GM12801 (cell line): ENCODE measurements around the gene GDF9.

ENCODE experiments used
- TF ChIP-seq, protein P1 (sequence below): IDR thresholded peaks from one replicate; pipeline ENCODE4 v1.5.1; 2011; ENCODE audit warnings: control low read depth; ENCODE audit not compliant: insufficient read length; ENCODE audit errors: extremely low read depth

The GDF9 gene

DNA sequence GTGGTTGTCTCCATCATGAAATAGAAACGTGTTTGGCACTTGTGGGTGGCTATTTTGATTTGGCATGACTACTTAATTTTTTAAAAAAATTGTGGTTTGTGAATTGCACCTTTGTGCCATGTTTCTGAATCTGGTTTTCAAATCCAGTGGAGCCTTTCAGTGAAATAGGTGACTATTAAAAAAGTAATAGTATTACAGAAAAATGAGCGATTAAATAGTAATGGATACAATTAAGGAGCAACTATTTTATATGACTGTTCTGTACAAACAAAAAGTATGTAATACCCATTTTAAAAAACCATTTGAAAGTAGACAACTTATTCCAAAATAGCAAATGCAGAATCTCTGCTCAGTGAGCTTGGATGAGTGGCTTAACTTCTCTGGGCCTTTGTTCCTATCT, 50.2 kb downstream of the GDF9 start:
- TF ChIP-seq, protein P1, sequence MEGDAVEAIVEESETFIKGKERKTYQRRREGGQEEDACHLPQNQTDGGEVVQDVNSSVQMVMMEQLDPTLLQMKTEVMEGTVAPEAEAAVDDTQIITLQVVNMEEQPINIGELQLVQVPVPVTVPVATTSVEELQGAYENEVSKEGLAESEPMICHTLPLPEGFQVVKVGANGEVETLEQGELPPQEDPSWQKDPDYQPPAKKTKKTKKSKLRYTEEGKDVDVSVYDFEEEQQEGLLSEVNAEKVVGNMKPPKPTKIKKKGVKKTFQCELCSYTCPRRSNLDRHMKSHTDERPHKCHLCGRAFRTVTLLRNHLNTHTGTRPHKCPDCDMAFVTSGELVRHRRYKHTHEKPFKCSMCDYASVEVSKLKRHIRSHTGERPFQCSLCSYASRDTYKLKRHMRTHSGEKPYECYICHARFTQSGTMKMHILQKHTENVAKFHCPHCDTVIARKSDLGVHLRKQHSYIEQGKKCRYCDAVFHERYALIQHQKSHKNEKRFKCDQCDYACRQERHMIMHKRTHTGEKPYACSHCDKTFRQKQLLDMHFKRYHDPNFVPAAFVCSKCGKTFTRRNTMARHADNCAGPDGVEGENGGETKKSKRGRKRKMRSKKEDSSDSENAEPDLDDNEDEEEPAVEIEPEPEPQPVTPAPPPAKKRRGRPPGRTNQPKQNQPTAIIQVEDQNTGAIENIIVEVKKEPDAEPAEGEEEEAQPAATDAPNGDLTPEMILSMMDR: no peak

DNA sequence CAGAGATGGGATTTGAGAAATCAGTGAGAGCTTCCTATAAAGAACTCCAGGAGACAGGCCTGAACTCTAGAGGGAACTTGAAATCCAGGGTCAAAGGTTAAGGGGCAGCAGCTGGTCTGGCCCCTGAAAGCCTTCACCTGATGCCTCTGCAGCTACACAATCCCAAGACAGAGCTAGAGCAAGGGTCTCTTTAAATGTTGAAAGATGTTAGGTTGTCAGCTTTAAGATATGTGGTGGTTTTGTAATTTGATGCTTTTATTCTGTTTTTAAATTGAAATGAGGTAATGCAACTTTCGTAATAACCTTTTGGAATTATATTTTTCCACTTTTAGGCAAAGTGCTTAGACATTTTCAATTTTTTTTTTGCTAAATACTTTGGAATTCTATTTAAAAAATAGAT, 50.8 kb downstream of the GDF9 start:
- TF ChIP-seq, protein P1: no peak

DNA sequence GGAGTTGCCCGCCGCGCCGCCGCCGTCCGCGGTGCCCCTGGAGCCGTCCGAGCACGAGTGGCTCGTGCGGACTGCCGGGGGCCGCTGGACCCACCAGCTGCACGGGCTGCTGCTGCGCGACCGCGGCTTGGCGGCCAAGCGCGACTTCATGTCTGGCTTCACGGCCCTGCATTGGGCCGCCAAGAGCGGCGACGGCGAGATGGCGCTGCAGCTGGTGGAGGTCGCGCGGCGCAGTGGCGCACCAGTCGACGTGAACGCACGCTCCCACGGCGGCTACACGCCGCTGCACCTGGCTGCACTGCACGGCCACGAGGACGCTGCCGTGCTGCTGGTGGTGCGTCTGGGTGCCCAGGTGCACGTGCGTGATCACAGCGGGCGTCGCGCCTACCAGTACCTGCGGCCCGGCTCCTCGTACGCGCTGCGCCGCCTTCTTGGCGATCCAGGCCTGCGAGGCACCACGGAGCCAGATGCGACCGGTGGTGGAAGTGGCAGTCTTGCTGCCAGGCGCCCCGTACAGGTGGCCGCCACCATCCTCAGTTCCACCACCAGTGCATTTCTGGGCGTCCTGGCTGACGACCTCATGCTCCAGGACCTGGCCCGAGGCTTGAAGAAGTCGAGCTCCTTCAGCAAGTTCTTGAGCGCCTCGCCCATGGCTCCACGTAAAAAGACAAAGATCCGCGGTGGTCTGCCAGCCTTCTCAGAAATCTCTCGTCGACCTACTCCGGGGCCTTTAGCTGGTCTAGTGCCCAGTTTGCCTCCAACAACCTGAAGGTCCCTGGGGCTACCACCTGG, 51.6 kb downstream of the GDF9 start:
- TF ChIP-seq, protein P1: no peak

DNA sequence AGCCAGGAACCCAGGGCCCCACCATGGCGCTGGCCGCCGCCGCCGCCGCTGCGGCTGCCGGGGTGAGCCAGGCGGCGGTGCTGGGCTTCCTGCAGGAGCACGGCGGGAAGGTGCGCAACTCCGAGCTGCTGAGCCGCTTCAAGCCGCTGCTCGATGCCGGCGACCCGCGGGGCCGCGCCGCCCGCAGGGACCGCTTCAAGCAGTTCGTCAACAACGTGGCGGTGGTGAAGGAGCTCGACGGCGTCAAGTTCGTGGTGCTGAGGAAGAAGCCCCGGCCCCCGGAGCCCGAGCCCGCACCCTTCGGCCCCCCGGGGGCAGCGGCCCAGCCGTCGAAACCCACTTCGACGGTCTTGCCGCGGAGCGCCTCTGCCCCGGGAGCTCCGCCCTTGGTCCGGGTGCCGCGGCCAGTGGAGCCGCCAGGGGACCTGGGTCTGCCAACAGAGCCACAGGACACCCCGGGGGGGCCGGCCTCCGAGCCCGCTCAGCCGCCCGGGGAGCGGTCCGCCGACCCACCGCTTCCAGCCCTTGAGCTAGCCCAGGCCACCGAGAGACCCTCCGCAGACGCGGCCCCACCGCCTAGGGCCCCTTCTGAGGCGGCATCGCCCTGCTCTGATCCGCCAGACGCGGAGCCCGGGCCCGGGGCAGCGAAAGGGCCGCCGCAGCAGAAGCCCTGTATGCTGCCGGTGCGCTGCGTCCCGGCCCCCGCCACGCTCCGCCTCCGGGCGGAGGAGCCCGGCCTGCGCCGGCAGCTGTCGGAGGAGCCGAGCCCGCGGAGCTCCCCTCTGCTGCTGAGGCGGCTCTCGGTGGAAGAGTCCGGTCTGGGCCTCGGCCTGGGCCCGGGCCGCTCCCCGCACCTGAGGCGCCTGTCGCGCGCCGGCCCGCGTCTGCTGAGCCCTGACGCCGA, 52.4 kb downstream of the GDF9 start:
- TF ChIP-seq, protein P1: no peak

DNA sequence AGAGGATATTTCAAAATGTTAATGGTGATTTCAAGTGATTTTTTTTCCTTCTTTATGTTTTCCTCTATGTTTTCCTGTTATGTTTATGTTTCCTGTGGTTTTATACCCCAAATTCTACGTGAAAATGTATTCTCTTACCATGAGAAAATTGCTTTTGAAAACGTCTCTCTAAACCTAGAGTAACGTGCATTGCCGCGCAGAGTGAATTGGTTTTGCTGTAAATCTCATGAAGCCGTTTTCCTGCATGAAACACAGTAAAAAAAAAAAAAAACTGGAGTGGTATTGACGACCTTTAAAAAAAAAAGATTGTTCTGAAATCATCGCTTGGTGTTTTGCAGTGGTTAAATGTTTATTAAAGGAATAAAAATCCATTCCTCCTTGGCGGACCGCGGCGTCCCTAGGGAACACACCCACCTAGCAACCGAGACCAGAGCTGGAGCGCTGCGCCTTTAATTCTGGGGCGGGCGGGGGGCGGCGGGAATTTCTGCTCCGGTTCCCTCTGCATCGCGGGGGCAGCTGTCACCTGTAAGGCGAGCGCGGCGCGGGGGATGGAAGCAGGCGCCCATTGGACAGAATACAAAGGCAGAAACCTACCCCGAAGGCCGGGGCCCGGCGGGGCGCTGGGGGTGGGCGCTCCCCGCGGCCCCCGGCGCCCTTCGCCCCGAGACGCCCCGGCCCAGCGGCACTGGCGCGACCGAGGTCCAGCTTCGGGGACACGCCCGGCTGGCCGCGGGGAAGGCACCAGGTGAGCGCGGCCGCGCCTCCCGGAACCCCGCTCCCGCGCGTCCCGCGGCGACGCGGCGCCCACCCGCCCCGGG, 53.3 kb downstream of the GDF9 start, which contains the start of gene SOWAHA:
Gene SOWAHA, plus strand, starts transcription at position 522 of the 818 bp plus-strand sequence. CDS start 320 bp downstream, outside the sequence.
- TF ChIP-seq, protein P1: no peak

DNA sequence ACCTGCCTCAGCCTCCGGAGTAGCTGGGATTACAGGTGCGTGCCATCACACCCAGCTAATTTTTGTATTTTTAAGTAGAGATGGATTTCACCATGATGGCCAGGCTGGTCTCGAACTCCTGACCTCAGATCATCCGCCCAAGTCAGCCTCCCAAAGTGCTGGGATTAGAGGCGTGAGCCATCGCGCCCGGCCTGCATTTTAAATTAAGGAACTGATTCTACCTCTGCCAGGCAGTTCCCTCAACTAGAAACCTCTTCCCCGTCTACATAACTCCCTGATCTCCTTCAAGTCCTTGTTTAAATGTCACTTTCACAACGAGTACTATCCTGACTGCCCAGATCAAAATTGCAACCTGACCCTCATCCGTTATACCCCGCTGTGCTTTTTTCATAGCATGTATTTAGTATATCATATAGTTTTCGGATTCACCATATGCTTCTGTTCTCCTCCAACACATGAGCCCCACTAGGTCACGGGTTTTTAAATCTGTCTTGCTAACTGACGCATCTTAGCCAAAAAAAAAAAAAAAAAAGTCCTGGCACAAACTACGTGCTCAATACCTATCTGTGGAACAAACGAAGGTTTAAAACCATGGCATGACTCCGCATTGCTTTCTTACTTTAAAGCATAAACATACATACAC, 54.0 kb downstream of the GDF9 start:
- TF ChIP-seq, protein P1: no peak
